ENCODE results near the gene NXN. TPM values are rescaled to one million over a fixed set of nuclear protein-coding genes. Genes with fewer than 3 reads are reported as not detected.
A peak's percentile ranks its signal among the peaks of the same experiment; 100 is the strongest.

The NXN gene
- total RNA-seq, 2 donors from 2014 or later = 13.9 to 18.9 TPM

DNA sequence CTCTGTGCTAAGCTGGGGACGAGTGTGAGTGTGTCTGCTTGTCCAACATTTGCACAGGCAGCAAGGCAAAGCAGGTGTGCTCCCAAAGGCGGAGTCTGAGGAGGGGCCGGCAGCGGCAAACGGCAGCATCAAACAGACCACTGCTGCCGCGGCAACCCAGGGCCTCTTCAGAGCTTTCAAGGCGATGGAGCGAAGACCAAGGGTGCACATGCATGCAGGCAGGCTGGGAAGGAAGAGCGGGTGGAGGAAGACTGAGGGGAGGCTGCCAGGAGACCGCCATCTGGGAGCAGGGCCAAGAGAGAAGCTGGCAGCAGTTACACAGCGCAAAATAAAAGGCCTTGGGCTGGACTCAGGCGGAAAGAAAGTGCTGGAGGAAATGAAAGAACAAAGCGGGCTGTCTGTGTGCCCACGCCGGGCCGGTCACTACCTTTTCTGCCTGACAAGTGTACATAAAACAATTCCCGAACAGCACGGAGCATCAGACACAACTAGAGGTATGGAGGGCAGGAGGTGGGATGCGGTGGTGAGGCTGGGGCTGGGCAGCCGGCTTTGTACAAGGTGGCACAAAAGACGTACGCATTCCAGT, 25.9 kb upstream of the NXN start:
- DNase-seq (ENCODE audit: low spot score) (no peak), ATAC-seq (ENCODE audit: insufficient number of reproducible peaks, low FRiP score, low read depth) (no peak)
- TF ChIP-seq, protein P1, sequence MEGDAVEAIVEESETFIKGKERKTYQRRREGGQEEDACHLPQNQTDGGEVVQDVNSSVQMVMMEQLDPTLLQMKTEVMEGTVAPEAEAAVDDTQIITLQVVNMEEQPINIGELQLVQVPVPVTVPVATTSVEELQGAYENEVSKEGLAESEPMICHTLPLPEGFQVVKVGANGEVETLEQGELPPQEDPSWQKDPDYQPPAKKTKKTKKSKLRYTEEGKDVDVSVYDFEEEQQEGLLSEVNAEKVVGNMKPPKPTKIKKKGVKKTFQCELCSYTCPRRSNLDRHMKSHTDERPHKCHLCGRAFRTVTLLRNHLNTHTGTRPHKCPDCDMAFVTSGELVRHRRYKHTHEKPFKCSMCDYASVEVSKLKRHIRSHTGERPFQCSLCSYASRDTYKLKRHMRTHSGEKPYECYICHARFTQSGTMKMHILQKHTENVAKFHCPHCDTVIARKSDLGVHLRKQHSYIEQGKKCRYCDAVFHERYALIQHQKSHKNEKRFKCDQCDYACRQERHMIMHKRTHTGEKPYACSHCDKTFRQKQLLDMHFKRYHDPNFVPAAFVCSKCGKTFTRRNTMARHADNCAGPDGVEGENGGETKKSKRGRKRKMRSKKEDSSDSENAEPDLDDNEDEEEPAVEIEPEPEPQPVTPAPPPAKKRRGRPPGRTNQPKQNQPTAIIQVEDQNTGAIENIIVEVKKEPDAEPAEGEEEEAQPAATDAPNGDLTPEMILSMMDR (IDR thresholded peaks at IDR 0.05) = no peak
- peaks cover 24% of the 10 kb centered on the region for H3K36me3 ChIP-seq
- no peaks in the 10 kb centered on the region for H3K9me3 ChIP-seq
- H3K4me1 ChIP-seq (ENCODE audit: control insufficient read depth in 1 of 2, low read depth in 2 of 2) = peaks cover 74 to 99% of the 10 kb centered on the region in 2 donors
- H3K27ac ChIP-seq = peak overlapping the region; percentile 75 to 81
- H3K27me3 ChIP-seq (replicated peaks; ENCODE audit: insufficient read depth) = no peaks in the 10 kb centered on the region
- peak overlapping the region; percentile 39 for H3K4me3 ChIP-seq

DNA sequence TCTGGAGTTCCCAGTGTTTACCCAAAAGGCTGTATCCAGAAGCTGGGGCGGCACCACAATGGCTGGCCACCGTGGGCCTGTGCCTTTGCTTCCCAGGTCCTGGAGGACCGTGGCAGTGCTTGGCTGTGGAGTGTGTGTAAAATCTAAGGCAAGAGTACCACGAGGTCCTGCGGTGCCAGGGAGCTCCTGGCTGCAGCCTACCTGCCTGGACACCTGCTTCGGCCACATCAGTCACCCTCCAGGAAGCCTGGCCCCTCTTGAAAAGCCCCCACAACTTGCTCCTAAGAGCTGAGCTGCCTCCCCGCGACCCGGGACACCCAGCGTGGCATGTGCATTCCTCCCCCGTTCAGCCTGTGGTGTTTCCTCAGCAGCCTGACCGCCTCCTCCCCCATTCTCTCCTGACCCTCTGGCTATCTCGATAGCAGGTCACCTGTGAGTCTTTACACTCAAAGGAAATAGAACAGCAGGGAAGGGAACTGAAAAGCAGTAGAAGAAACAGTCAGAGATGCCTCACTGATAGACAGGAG, 25.3 kb upstream of the NXN start:
- TF ChIP-seq, protein P1 (IDR thresholded peaks at IDR 0.05) = no peak
- no peaks in the 10 kb centered on the region for H3K9me3 ChIP-seq
- ATAC-seq (ENCODE audit: insufficient number of reproducible peaks, low FRiP score, low read depth) = no peak
- peak overlapping the region in 1 of 2 donors; percentile 81 for H3K27ac ChIP-seq
- peaks cover 20% of the 10 kb centered on the region for H3K36me3 ChIP-seq
- peaks cover 75 to 96% of the 10 kb centered on the region in 2 donors for H3K4me1 ChIP-seq (ENCODE audit: control insufficient read depth in 1 of 2, low read depth in 2 of 2)
- H3K4me3 ChIP-seq = no peak overlapping the region
- no peaks in the 10 kb centered on the region for H3K27me3 ChIP-seq (replicated peaks; ENCODE audit: insufficient read depth)
- DNase-seq (ENCODE audit: low spot score) = no peak

DNA sequence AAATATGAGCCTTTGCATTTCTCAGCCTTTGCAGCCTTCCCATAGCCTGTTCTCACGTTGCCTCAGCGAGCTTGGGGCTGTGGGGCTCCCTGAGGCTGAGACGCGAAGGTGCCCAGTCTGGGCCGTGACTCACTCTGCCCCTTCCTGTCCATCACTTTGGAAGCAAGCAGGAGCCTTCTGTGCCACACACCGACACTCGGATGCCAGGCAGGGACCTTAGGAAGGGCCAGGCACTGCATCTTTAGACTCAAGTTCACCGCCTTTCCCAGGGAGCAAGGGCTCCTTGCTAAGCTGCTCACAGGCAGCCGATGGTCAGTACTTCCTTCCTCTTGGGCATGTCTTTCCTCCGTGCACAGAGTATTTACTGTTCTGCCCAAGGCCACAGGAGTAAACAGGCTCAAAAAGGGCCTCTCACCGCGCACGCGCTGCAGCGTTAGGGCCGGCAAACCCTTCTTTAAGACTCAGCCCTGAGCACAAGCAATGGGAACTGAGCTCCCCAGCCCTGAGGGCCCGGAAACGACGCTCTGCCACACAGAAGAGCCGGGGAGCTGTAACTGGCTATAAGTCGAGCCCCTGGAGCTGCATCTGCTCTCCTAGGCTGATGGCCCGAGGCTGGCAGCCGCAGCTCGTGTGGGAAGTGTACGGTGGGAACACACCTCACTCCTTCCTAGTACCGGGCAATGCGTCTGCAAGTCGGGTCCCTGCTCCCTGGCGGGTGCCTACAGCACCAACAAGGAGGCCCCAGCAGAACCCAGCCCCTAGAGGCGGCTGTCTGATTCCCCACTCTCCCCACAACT, 24.6 kb upstream of the NXN start:
- Histone ChIP-seq H3K4me1 (ENCODE audit: control insufficient read depth in 1 of 2, low read depth in 2 of 2) (peaks cover 75 to 89% of the 10 kb centered on the region in 2 donors), H3K4me3 (no peak overlapping the region), H3K36me3 (peaks cover 21% of the 10 kb centered on the region), H3K9me3 (no peaks in the 10 kb centered on the region), H3K27ac (peak overlapping the region; percentile 7 to 84), H3K27me3 (replicated peaks; ENCODE audit: insufficient read depth) (no peaks in the 10 kb centered on the region)
- TF ChIP-seq, protein P1 (IDR thresholded peaks at IDR 0.05) = no peak
- DNase-seq (ENCODE audit: low spot score) (no peak), ATAC-seq (ENCODE audit: insufficient number of reproducible peaks, low FRiP score, low read depth) (no peak)

DNA sequence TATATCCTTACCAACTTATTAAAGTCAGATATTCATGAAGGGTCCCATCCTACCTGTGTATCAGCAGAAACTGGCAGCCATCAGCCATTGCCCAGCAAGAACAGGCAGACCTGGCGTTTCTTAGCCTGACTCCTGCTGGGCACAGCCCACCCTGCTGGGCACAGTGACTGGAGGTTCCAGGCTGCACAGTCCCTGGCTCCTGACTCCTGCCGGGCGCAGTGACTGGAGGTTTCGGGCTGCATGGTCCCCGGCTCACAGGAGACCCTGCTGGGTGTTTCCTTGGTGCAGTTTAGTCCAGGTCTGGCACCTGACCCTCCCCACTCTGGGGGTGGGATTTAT, 24.0 kb upstream of the NXN start:
- no peak for ATAC-seq (ENCODE audit: insufficient number of reproducible peaks, low FRiP score, low read depth)
- Histone ChIP-seq H3K4me3 (no peak overlapping the region), H3K27me3 (replicated peaks; ENCODE audit: insufficient read depth) (no peaks in the 10 kb centered on the region), H3K9me3 (no peaks in the 10 kb centered on the region), H3K27ac (peak overlapping the region; percentile 80 to 84), H3K36me3 (peaks cover 21% of the 10 kb centered on the region), H3K4me1 (ENCODE audit: control insufficient read depth in 1 of 2, low read depth in 2 of 2) (peaks cover 71 to 88% of the 10 kb centered on the region in 2 donors)
- no peak for DNase-seq (ENCODE audit: low spot score)
- TF ChIP-seq, protein P1 (IDR thresholded peaks at IDR 0.05) = no peak

DNA sequence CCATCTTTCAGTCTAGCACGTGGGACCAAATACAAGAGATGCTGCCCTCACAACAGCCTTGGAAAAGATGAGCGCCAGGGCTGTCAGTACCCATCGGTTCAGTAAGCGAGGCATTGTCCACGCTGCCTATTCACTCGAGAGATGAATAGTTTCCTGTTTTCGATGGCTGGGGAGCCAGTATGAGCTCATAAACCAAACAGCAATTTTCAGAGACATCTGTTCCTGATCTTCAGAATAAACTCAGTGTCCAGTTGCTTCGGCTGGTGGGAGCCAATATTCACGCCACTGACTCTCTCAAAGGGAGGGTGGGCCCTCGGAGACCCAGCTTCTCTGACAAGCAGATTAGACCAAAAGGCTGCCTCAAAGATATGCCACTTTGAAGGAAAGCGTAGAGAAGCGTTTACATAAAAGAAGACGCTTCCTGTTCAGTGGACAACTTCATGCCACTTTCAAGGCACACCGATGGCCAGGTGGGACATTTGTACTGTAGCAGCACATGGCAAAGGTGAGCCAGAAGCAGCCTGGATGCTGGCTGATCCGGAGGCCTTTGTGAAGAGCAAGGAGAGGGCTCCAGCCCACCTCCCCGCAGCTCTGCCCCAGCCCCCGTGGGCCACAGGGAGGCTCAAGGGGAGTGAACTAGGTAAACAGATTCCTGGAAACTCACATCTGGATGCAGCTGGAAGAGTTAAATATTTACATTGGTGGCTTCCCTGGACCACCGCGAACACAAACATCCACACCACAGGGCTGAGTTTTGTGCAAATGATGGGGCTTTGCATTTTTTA, 23.4 kb upstream of the NXN start:
- Histone ChIP-seq H3K4me1 (ENCODE audit: control insufficient read depth in 1 of 2, low read depth in 2 of 2) (peaks cover 74 to 88% of the 10 kb centered on the region in 2 donors), H3K27ac (peak overlapping the region; percentile 80 to 84), H3K4me3 (no peak overlapping the region), H3K36me3 (peaks cover 21% of the 10 kb centered on the region), H3K27me3 (replicated peaks; ENCODE audit: insufficient read depth) (no peaks in the 10 kb centered on the region), H3K9me3 (no peaks in the 10 kb centered on the region)
- ATAC-seq (ENCODE audit: insufficient number of reproducible peaks, low FRiP score, low read depth) (peak; percentile 3), DNase-seq (ENCODE audit: low spot score) (no peak)
- TF ChIP-seq, protein P1 (IDR thresholded peaks at IDR 0.05) = no peak

Measured in thoracic aorta (tissue), 2 donors.